SK-N-SH treated with all-trans-retinoic acid at 6 μM for 48 hours (cell line): ENCODE measurements around the gene FAM53A.
"Not testable (repeated sequence)": the region's sequence is repeated elsewhere in the genome, so short reads cannot be mapped to it uniquely, and the experiment has no call there.

Experiments
- CREB5 ChIP-seq: fragments of 250-450 bp; sonication (Bioruptor Pico); IDR thresholded peaks from 2 replicates; pipeline ENCODE4 v1.5.1; 2020; ENCODE audit warnings: low read depth, mild to moderate bottlenecking, moderate library complexity
- POU6F1 ChIP-seq: fragments of 250-450 bp; sonication (Bioruptor Pico); IDR thresholded peaks from 2 replicates; pipeline ENCODE4 v1.8.0; 2021; ENCODE audit warnings: low read depth, mild to moderate bottlenecking, moderate library complexity, borderline replicate concordance
- TOX ChIP-seq: fragments of 250-450 bp; sonication (Bioruptor Pico); IDR thresholded peaks from 2 replicates; pipeline ENCODE4 v1.8.0; 2021; ENCODE audit warnings: mild to moderate bottlenecking, moderate library complexity, borderline replicate concordance
- TSHZ2 ChIP-seq: fragments of 250-450 bp; sonication (Bioruptor Pico); IDR thresholded peaks from 2 replicates; pipeline ENCODE4 v1.5.0; 2020; ENCODE audit warnings: mild to moderate bottlenecking, moderate library complexity

GRCh38 chr4:1640716-1641503, 43.2 kb downstream of the FAM53A start:
- not testable (repeated sequence) for TF ChIP-seq TOX (CRISPR knock-in tag); POU6F1 (CRISPR knock-in tag); TSHZ2; CREB5 (CRISPR knock-in tag)
